Esophagus muscularis mucosa (tissue), 4 donors: ENCODE results near the gene LIMCH1. TPM values are rescaled to one million over a fixed set of nuclear protein-coding genes. Genes with fewer than 3 reads are reported as not detected.
"Not testable (repeated sequence)": the region's sequence is repeated elsewhere in the genome, so short reads cannot be mapped to it uniquely, and the experiment has no call there.

Experiments used
- DNase-seq: peaks from one replicate; pipeline ENCODE4 v3.0.0-alpha.2; 2017; ENCODE audit errors: extremely low spot score
- H3K27ac ChIP-seq, 4 donors: fragments of 200-600 bp; sonication (generic); replicated peaks in 1 of 4; 1 replicate in 3 of 4; 2 replicates in 1 of 4; pipeline ENCODE4 v1.5.1; 2016 to 2019; ENCODE audit warnings: mild to moderate bottlenecking in 1 of 4
- H3K27me3 ChIP-seq, 4 donors: fragments of 200-600 bp; sonication (generic); one replicate each; pipeline versions ENCODE4 v1.5.1 to v1.6.0; 2016 to 2019
- H3K36me3 ChIP-seq, 4 donors: fragments of 200-600 bp; sonication (generic); one replicate each; pipeline ENCODE4 v1.5.1; 2016 to 2019
- H3K4me1 ChIP-seq, 4 donors: fragments of 200-600 bp; sonication (generic); one replicate each; pipeline ENCODE4 v1.5.1; 2016 to 2019
- H3K4me3 ChIP-seq, 4 donors: fragments of 200-600 bp; sonication (generic); 1 replicate in 2 of 4; 2 replicates in 2 of 4; pipeline ENCODE4 v1.5.1; 2016 to 2019; ENCODE audit warnings: mild to moderate bottlenecking in 4 of 4, moderate library complexity in 1 of 4
- H3K9me3 ChIP-seq, 4 donors: fragments of 200-600 bp; sonication (generic); 1 replicate in 3 of 4; 2 replicates in 1 of 4; pipeline ENCODE4 v1.5.1; 2016 to 2019
- EP300 ChIP-seq: sonication (generic); formaldehyde crosslinking; IDR thresholded peaks from one replicate; pipeline ENCODE4 v1.6.1; 2017; ENCODE audit warnings: antibody characterized with exemption
- POLR2A ChIP-seq: fragments of 450-650 bp; IDR thresholded peaks from one replicate; pipeline ENCODE4 v1.6.1; 2017; ENCODE audit warnings: antibody characterized with exemption, moderate library complexity, mild to moderate bottlenecking, low read depth
- POLR2AphosphoS5 ChIP-seq, 2 donors: sonication (generic); formaldehyde crosslinking; IDR thresholded peaks; one replicate each; pipeline ENCODE4 v1.6.1; 2017; ENCODE audit warnings: antibody characterized with exemption in 2 of 2
- WGBS: methylation state at CpG from one replicate; pipeline ENCODE4 v1.1.5; 2018; 5-methylcytosine and 5-hydroxymethylcytosine counted together
- intact Hi-C: fragments of 100-400 bp; cut with DNase I; formaldehyde crosslinking; loops from one replicate; pipeline ENCODE4 v1.15.1; 2023
- total RNA-seq, 4 donors: library from RNA; depleted of rRNA; stranded (reverse); fragments of >200 nt; gene quantifications; one replicate each; pipeline versions ENCODE4 v1.1.0 to v1.2.1, GENCODE V29; 2016
- TF ChIP-seq, protein P1 (sequence below), 3 experiments: fragments of 200-600 bp in 2 of 3; fragments of 450-650 bp in 1 of 3; sonication (generic) in 2 of 3; IDR thresholded peaks; one replicate each; pipeline ENCODE4 v1.5.1; 2017 to 2019; ENCODE audit warnings: antibody characterized with exemption in 3 of 3, mild to moderate bottlenecking in 2 of 3, moderate library complexity in 1 of 3

The LIMCH1 gene
- total RNA-seq, 4 donors from 2014 or later, result 49.0 to 101 (median 72.1) TPM

DNA sequence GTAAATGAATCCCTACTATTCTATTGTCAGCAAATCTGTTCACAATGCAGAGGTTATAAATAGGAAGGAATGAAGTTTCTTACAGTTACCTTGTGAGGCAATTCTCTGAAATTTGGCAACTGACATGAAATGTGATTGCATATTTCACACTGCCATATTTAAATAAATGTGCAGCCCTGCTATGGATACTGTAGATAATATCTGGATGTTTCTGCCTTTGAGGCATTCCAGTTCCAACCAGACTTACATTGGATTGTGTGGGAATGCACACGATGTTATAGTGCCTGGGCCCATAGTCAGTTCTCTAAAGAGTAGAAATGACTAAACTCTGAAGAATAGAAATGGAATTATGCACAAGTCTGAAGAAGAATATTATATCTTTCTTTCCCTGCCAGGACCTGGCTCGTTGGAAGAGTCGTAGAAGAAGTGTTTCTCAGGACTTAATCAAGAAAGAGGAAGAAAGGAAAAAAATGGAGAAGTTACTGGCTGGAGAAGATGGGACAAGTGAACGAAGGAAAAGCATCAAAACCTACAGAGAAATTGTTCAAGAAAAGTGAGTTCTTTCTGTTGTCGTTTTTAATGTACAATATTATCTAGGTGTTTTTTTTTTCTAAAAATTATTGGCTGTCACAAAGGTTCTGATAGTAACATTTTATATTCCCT lies 107.9 kb downstream of the LIMCH1 start:
- TF ChIP-seq EP300, result no peak
- TF ChIP-seq, protein P1, sequence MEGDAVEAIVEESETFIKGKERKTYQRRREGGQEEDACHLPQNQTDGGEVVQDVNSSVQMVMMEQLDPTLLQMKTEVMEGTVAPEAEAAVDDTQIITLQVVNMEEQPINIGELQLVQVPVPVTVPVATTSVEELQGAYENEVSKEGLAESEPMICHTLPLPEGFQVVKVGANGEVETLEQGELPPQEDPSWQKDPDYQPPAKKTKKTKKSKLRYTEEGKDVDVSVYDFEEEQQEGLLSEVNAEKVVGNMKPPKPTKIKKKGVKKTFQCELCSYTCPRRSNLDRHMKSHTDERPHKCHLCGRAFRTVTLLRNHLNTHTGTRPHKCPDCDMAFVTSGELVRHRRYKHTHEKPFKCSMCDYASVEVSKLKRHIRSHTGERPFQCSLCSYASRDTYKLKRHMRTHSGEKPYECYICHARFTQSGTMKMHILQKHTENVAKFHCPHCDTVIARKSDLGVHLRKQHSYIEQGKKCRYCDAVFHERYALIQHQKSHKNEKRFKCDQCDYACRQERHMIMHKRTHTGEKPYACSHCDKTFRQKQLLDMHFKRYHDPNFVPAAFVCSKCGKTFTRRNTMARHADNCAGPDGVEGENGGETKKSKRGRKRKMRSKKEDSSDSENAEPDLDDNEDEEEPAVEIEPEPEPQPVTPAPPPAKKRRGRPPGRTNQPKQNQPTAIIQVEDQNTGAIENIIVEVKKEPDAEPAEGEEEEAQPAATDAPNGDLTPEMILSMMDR (IDR thresholded peaks at IDR 0.05), result no peak
- TF ChIP-seq POLR2A, result no peak
- no peak for TF ChIP-seq POLR2AphosphoS5 (IDR thresholded peaks at IDR 0.05)
- Histone ChIP-seq H3K9me3 (no peaks in the 10 kb centered on the region), H3K27ac (no peak overlapping the region), H3K27me3 (no peaks in the 10 kb centered on the region), H3K4me3 (no peak overlapping the region), H3K4me1 (peaks cover 10 to 32% (median 26%) of the 10 kb centered on the region in 4 donors), H3K36me3 (peaks cover 7 to 62% (median 14%) of the 10 kb centered on the region in 4 donors)
- intact Hi-C loops, result no loop called here
- WGBS, result 81% methylated on average over 5 of the region's 5 CpGs
- DNase-seq, result no peak

DNA sequence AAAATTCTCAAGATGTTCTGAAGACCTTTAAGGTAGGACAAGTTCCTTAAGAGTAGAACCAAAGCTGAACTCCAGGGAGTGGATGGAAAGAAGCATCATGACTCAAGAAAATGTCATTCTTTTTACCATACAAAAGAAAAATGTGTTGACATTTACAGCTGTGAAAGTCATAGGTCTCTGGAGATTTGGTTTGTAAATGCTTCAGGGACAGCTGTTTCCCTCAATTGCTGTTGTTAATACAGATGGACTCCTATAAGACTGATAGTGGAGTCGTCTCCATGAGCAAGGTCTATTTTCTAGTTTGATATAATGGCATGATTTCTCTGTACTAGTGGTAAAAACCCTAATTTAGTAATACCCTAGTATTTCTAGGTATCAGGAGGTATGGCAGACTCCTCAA lies 108.9 kb downstream of the LIMCH1 start:
- Histone ChIP-seq H3K4me3 (no peak overlapping the region), H3K9me3 (no peaks in the 10 kb centered on the region), H3K27me3 (no peaks in the 10 kb centered on the region), H3K27ac (no peak overlapping the region), H3K4me1 (peaks cover 10 to 32% (median 26%) of the 10 kb centered on the region in 4 donors), H3K36me3 (peaks cover 7 to 70% (median 19%) of the 10 kb centered on the region in 4 donors)
- TF ChIP-seq, protein P1 (IDR thresholded peaks at IDR 0.05), result no peak
- TF ChIP-seq EP300 (no peak), POLR2A (no peak), POLR2AphosphoS5 (IDR thresholded peaks at IDR 0.05) (no peak)
- DNase-seq, result no peak
- 90% methylated on average over 1 of the region's 1 CpG for WGBS
- intact Hi-C loops, result no loop called here

- H3K36me3 ChIP-seq, result peaks cover 7 to 75% (median 23%) of the 10 kb centered on the region in 4 donors
- WGBS, result 82% methylated on average over 3 of the region's 3 CpGs
Observed at GRCh38 chr4:41647383-41647782, 109.4 kb downstream of the LIMCH1 start.

DNA sequence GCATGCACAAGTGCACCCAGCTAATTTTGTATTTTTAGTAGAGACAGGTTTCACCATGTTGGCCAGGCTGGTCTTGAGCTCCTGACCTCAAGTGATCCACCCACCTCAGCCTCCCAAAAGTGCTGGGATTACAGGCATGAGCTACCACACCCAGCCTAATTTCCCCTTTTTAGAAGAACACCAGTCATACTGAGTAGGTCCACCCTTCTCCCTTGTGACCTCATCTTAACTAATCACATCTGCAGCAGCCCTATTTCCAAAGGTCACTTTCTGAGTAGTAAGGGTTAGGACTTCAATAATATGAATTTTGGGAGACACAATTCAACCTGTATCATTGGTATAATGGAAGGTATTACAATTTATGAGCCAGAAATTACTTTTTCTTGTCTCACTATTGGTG lies 113.2 kb downstream of the LIMCH1 start:
- H3K27ac ChIP-seq, DNase-seq, H3K27me3 ChIP-seq, H3K4me3 ChIP-seq, intact Hi-C loops, H3K9me3 ChIP-seq: not testable (repeated sequence)
- peaks cover 4 to 16% (median 8%) of the 10 kb centered on the region in 4 donors for H3K4me1 ChIP-seq
- peaks cover 7 to 76% (median 27%) of the 10 kb centered on the region in 4 donors for H3K36me3 ChIP-seq

More at GRCh38 chr4:41647383-41647782, 109.4 kb downstream of the LIMCH1 start:
- Histone ChIP-seq H3K4me3 (no peak overlapping the region), H3K4me1 (peaks cover 10 to 32% (median 26%) of the 10 kb centered on the region in 4 donors), H3K27ac (peak overlapping the region in 1 of 4 donors; percentile 28), H3K27me3 (no peaks in the 10 kb centered on the region), H3K9me3 (no peaks in the 10 kb centered on the region)
- DNase-seq, result no peak
- TF ChIP-seq EP300 (no peak), POLR2AphosphoS5 (IDR thresholded peaks at IDR 0.05) (no peak), POLR2A (no peak)
- TF ChIP-seq, protein P1 (IDR thresholded peaks at IDR 0.05), result no peak
- intact Hi-C loops, result no loop called here

- intact Hi-C loops, result no loop called here
Observed at GRCh38 chr4:41652971-41653370, 115.0 kb downstream of the LIMCH1 start.

More at GRCh38 chr4:41652971-41653370, 115.0 kb downstream of the LIMCH1 start:
- DNase-seq, result no peak
- TF ChIP-seq POLR2AphosphoS5 (IDR thresholded peaks at IDR 0.05), result no peak
- TF ChIP-seq EP300, result no peak
- TF ChIP-seq POLR2A, result no peak
- TF ChIP-seq, protein P1 (IDR thresholded peaks at IDR 0.05), result no peak
- 96% methylated on average over 1 of the region's 1 CpG for WGBS
- peaks cover 0 to 57% (median 16%) of the 10 kb centered on the region in 4 donors for H3K36me3 ChIP-seq
- H3K27ac ChIP-seq, result no peak overlapping the region
- no peak overlapping the region for H3K4me3 ChIP-seq
- H3K27me3 ChIP-seq, result no peaks in the 10 kb centered on the region
- peaks cover 10 to 20% (median 14%) of the 10 kb centered on the region in 4 donors for H3K4me1 ChIP-seq
- no peaks in the 10 kb centered on the region for H3K9me3 ChIP-seq
